Loucy (cell line): ENCODE results near the gene SEC22C.

Experiments used
- H2AFZ ChIP-seq: fragments of 200-600 bp; sonication (generic); 2 replicates; pipeline ENCODE4 v1.6.0; 2016; ENCODE audit warnings: antibody characterized with exemption, mild to moderate bottlenecking, low read length, moderate library complexity
- H3F3A ChIP-seq: fragments of 200-600 bp; 2 replicates; pipeline ENCODE4 v1.6.0; 2016; ENCODE audit warnings: antibody characterized with exemption, low read depth, mild to moderate bottlenecking
- H3K27me3 ChIP-seq: fragments of 200-600 bp; sonication (generic); 2 replicates; pipeline ENCODE4 v1.6.1; 2014; ENCODE audit warnings: low read length, mild to moderate bottlenecking; ENCODE audit not compliant: insufficient read depth, poor library complexity, severe bottlenecking
- H3K36me3 ChIP-seq: fragments of 200-600 bp; sonication (generic); 2 replicates; pipeline ENCODE4 v1.6.1; 2016; ENCODE audit warnings: low read length; ENCODE audit not compliant: insufficient read depth
- H3K4me1 ChIP-seq: fragments of 200-600 bp; sonication (generic); 2 replicates; pipeline ENCODE4 v1.5.1; 2014; ENCODE audit warnings: low read length, mild to moderate bottlenecking; ENCODE audit not compliant: insufficient read depth, poor library complexity, severe bottlenecking
- H3K4me2 ChIP-seq: fragments of 200-600 bp; sonication (generic); 2 replicates; pipeline ENCODE4 v1.6.0; 2014; ENCODE audit warnings: antibody characterized with exemption, low read length, low read depth, mild to moderate bottlenecking; ENCODE audit not compliant: poor library complexity, severe bottlenecking
- H3K4me3 ChIP-seq: fragments of 200-600 bp; sonication (generic); 2 replicates; pipeline ENCODE4 v1.5.1; 2014; ENCODE audit warnings: low read length, mild to moderate bottlenecking, mixed read lengths; ENCODE audit not compliant: poor library complexity, severe bottlenecking
- H3K79me2 ChIP-seq: fragments of 200-600 bp; sonication (generic); 2 replicates; pipeline ENCODE4 v1.6.1; 2014; ENCODE audit warnings: low read length; ENCODE audit not compliant: insufficient read depth
- H3K9ac ChIP-seq: fragments of 200-600 bp; sonication (generic); 2 replicates; pipeline ENCODE4 v1.6.0; 2014; ENCODE audit warnings: mild to moderate bottlenecking, low read depth, low read length, moderate library complexity; ENCODE audit not compliant: poor library complexity, severe bottlenecking
- H3K9me2 ChIP-seq: fragments of 200-600 bp; sonication (generic); replicated peaks from 2 replicates; pipeline ENCODE4 v1.6.1; 2016; ENCODE audit warnings: low read depth, low read length, mixed read lengths
- H3K9me3 ChIP-seq: fragments of 200-600 bp; sonication (generic); 2 replicates; pipeline ENCODE4 v1.6.1; 2014; ENCODE audit warnings: mild to moderate bottlenecking, antibody characterized with exemption, low read length, low read depth; ENCODE audit not compliant: insufficient read depth
- H4K20me1 ChIP-seq: fragments of 200-600 bp; sonication (generic); 2 replicates; pipeline ENCODE4 v1.6.0; 2014; ENCODE audit warnings: antibody characterized with exemption, low read length, mild to moderate bottlenecking; ENCODE audit not compliant: insufficient read depth, poor library complexity, severe bottlenecking
- EZH2phosphoT487 ChIP-seq: fragments of 200-600 bp; IDR thresholded peaks from 2 replicates; pipeline ENCODE4 v1.6.1; 2018; ENCODE audit warnings: antibody characterized with exemption, mild to moderate bottlenecking, moderate library complexity, borderline replicate concordance
- TF ChIP-seq, protein P1 (sequence below): fragments of 200-600 bp; sonication (generic); conservative IDR thresholded peaks from 2 replicates; pipeline ENCODE4 v1.5.1; 2014; ENCODE audit warnings: mild to moderate bottlenecking, antibody characterized with exemption, low read length

The SEC22C gene

DNA sequence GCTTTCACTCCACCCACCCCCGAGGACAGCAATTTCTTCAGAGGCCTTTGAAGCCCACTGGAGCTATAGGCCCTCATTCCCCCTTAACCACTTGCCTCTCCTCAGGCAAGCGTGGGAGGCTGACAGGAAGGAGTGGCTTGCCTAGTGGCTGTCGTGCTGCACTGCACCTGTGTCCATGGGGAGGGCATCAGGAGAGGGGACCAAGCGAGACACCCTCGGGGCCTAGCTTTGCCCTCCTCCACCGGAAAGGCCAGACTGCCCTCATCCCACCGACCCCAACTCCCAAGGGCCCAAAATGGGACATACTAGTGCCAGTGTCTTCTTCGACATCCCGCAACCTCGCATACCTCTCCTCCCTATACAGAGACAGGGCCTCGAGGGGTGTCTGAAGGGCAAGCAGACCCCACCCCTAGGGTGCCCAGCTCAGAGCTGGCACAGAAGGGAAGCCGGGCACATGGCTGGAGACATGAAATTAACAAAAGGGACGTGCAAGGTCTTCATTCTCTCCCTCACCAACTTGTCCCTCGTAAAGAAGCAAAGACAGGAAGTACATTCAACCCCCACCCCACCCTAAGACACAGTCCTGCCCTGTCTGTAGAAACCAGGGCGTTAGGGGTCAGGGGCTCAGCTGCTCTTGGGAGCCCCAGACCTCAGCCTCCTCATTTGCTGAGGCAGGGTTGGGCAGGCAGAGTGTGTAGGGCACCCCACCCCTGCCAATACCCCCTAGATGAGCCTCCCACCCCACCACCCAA is 55.0 kb downstream of the SEC22C start:
- peak overlapping the region; percentile 48 for H3K4me3 ChIP-seq
- H3F3A ChIP-seq, result no peaks in the 10 kb centered on the region
- peak overlapping the region; percentile 77 for H3K4me2 ChIP-seq
- no peaks in the 10 kb centered on the region for H3K79me2 ChIP-seq
- no peaks in the 10 kb centered on the region for H3K9me2 ChIP-seq
- TF ChIP-seq EZH2phosphoT487, result no peak
- TF ChIP-seq, protein P1, sequence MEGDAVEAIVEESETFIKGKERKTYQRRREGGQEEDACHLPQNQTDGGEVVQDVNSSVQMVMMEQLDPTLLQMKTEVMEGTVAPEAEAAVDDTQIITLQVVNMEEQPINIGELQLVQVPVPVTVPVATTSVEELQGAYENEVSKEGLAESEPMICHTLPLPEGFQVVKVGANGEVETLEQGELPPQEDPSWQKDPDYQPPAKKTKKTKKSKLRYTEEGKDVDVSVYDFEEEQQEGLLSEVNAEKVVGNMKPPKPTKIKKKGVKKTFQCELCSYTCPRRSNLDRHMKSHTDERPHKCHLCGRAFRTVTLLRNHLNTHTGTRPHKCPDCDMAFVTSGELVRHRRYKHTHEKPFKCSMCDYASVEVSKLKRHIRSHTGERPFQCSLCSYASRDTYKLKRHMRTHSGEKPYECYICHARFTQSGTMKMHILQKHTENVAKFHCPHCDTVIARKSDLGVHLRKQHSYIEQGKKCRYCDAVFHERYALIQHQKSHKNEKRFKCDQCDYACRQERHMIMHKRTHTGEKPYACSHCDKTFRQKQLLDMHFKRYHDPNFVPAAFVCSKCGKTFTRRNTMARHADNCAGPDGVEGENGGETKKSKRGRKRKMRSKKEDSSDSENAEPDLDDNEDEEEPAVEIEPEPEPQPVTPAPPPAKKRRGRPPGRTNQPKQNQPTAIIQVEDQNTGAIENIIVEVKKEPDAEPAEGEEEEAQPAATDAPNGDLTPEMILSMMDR, result peak; percentile 61
- H4K20me1 ChIP-seq, result no peaks in the 10 kb centered on the region
- peak overlapping the region; percentile 70 for H3K9ac ChIP-seq
- peak overlapping the region; percentile 95 for H2AFZ ChIP-seq
- no peaks in the 10 kb centered on the region for H3K9me3 ChIP-seq
- no peaks in the 10 kb centered on the region for H3K27me3 ChIP-seq
- H3K36me3 ChIP-seq, result no peaks in the 10 kb centered on the region
- peaks cover 47% of the 10 kb centered on the region for H3K4me1 ChIP-seq

DNA sequence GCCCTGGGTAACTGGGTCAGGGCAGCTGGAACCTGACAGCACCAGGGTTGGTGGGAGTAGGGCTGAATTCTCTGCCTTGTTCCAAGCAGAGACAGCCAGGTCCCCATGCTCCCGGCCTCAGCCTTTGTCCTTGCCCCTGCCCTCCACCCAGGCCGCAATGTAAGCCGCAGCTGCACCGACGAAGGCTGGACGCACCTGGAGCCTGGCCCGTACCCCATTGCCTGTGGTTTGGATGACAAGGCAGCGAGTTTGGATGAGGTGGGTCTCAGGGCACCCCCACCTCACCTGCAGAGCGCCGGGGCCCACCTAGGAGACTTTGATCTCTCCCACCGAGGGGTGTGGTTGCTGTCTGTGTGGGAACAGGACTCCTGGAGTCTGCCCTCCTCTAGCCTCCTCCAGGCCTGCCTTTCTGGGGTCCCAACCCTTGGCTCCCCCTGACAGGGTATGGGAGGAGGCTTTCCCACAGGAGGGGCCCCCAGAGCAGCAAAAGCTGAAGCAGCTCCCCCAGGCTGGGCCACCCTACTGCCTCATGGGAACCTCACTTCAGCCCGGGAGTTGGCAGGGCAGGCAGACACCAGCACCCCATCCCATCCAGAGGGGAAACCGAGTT is 55.9 kb downstream of the SEC22C start:
- peak overlapping the region; percentile 70 for H3K9ac ChIP-seq
- H3K4me2 ChIP-seq, result peak overlapping the region; percentile 77
- H3K4me1 ChIP-seq, result peaks cover 47% of the 10 kb centered on the region
- H3K9me2 ChIP-seq, result no peaks in the 10 kb centered on the region
- no peaks in the 10 kb centered on the region for H3K9me3 ChIP-seq
- no peak overlapping the region for H3K4me3 ChIP-seq
- no peaks in the 10 kb centered on the region for H3K36me3 ChIP-seq
- no peaks in the 10 kb centered on the region for H3K79me2 ChIP-seq
- H3F3A ChIP-seq, result no peaks in the 10 kb centered on the region
- H2AFZ ChIP-seq, result 0 out of 2 replicates have a peak overlapping the region, but pooled peaks have one; percentile 95
- no peaks in the 10 kb centered on the region for H3K27me3 ChIP-seq
- TF ChIP-seq, protein P1, result no peak
- TF ChIP-seq EZH2phosphoT487, result no peak
- no peaks in the 10 kb centered on the region for H4K20me1 ChIP-seq

DNA sequence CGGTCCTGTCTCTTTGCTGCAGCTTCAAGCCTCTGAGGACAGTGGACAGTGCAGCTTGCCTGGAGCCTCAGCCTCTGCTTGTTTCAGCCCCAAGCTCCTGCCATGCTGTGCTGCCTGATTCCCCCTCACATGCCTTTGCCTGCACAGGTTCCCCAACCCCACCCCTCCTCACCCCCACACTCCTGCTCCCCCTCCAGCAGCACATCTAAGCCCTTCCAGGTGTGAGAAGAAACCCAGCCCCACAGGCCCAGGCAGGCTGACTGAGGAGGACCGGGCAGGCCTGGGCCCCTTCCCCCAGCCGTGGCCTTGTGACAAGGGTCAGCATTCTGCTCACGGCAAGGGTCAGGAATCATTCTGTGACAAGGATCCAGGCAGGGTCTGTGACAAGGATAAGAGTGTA is 56.6 kb downstream of the SEC22C start:
- H3K79me2 ChIP-seq, result no peaks in the 10 kb centered on the region
- H3K27me3 ChIP-seq, result no peaks in the 10 kb centered on the region
- H3K9me2 ChIP-seq, result no peaks in the 10 kb centered on the region
- no peaks in the 10 kb centered on the region for H3K9me3 ChIP-seq
- no peak overlapping the region for H3K4me2 ChIP-seq
- H2AFZ ChIP-seq, result no peak overlapping the region
- TF ChIP-seq EZH2phosphoT487, result no peak
- TF ChIP-seq, protein P1, result no peak
- H3F3A ChIP-seq, result no peaks in the 10 kb centered on the region
- H4K20me1 ChIP-seq, result no peaks in the 10 kb centered on the region
- H3K36me3 ChIP-seq, result no peaks in the 10 kb centered on the region
- no peak overlapping the region for H3K9ac ChIP-seq
- no peak overlapping the region for H3K4me3 ChIP-seq
- peaks cover 46% of the 10 kb centered on the region for H3K4me1 ChIP-seq
